HEK293T (cell line): ENCODE data around the gene EFNA3.

Experiments
- ARNT ChIP-seq: fragments of 450-650 bp; IDR thresholded peaks from 2 replicates; pipeline ENCODE4 v1.6.1; 2017; ENCODE audit warnings: mild to moderate bottlenecking
- BHLHE40 ChIP-seq: fragments of 450-650 bp; IDR thresholded peaks from 2 replicates; pipeline ENCODE4 v1.6.1; 2016; ENCODE audit warnings: mild to moderate bottlenecking, moderate library complexity, borderline replicate concordance
- CTBP1 ChIP-seq: fragments of 450-650 bp; IDR thresholded peaks from 2 replicates; pipeline ENCODE4 v1.6.1; 2016; ENCODE audit warnings: borderline replicate concordance
- ELF4 ChIP-seq: fragments of 450-650 bp; IDR thresholded peaks from 2 replicates; pipeline ENCODE4 v1.6.1; 2017; ENCODE audit warnings: antibody characterized with exemption
- FOXA1 ChIP-seq: fragments of 450-650 bp; IDR thresholded peaks from 2 replicates; pipeline ENCODE4 v1.6.1; 2016; ENCODE audit warnings: mild to moderate bottlenecking
- FOXK2 ChIP-seq: fragments of 450-650 bp; IDR thresholded peaks from 2 replicates; pipeline ENCODE4 v1.6.1; 2016; ENCODE audit warnings: mild to moderate bottlenecking
- FOXM1 ChIP-seq: fragments of 450-650 bp; IDR thresholded peaks from 2 replicates; pipeline ENCODE4 v1.6.1; 2017; ENCODE audit warnings: mild to moderate bottlenecking, borderline replicate concordance
- HDGF ChIP-seq: fragments of 450-650 bp; IDR thresholded peaks from 2 replicates; pipeline ENCODE4 v1.6.1; 2017; ENCODE audit warnings: antibody characterized with exemption, borderline replicate concordance
- LEF1 ChIP-seq: fragments of 450-650 bp; IDR thresholded peaks from 2 replicates; pipeline ENCODE4 v1.6.1; 2017; ENCODE audit warnings: mild to moderate bottlenecking, borderline replicate concordance
- NFRKB ChIP-seq: fragments of 450-650 bp; IDR thresholded peaks from 2 replicates; pipeline ENCODE4 v1.6.1; 2016; ENCODE audit warnings: mild to moderate bottlenecking, moderate library complexity
- PKNOX1 ChIP-seq: fragments of 450-650 bp; IDR thresholded peaks from 2 replicates; pipeline ENCODE4 v1.6.1; 2016
- SP1 ChIP-seq: fragments of 450-650 bp; IDR thresholded peaks from 2 replicates; pipeline ENCODE4 v1.6.1; 2017
- SUZ12 ChIP-seq: fragments of 450-650 bp; IDR thresholded peaks from 2 replicates; pipeline ENCODE4 v1.6.1; 2016; ENCODE audit warnings: mild to moderate bottlenecking
- TARDBP ChIP-seq: fragments of 450-650 bp; IDR thresholded peaks from 2 replicates; pipeline ENCODE4 v1.6.1; 2016

GRCh38 chr1:155126556-155127104 is 48.0 kb downstream of the EFNA3 start:
- no peak for TF ChIP-seq ARNT
- TF ChIP-seq SP1 = no peak
- no peak for TF ChIP-seq FOXA1
- no peak for TF ChIP-seq TARDBP
- TF ChIP-seq HDGF = no peak
- TF ChIP-seq LEF1 = no peak
- no peak for TF ChIP-seq FOXM1
- TF ChIP-seq FOXK2 = no peak
- peak; percentile 71 for TF ChIP-seq PKNOX1
- TF ChIP-seq NFRKB = no peak
- TF ChIP-seq BHLHE40 = no peak
- TF ChIP-seq CTBP1 = 0 out of 2 replicates have a peak, but pooled peaks have one; percentile 50
- no peak for TF ChIP-seq SUZ12
- no peak for TF ChIP-seq ELF4
